PC-9 (cell line): Measurements from ENCODE around the gene CRYBB1. TPM values are rescaled to one million over a fixed set of nuclear protein-coding genes. Genes with fewer than 3 reads are reported as not detected.

Experiments used
- BruUV-seq: library from RNA; stranded (reverse); fragments of 400-500 nt; replicated peaks from 2 replicates; lab custom pipeline; 2021; lab: Mats Ljungman, UMichigan
- CTCF ChIA-PET: fragments of 300-600 bp; sonication (Branson Sonifier 250); formaldehyde crosslinking; loops from one replicate; lab custom pipeline; 2022; ENCODE audit warnings: antibody characterized with exemption; lab: Charles Lee
- POLR2A ChIA-PET: fragments of 300-600 bp; sonication (Branson Sonifier 250); formaldehyde crosslinking; loops from one replicate; lab custom pipeline; 2022; ENCODE audit warnings: antibody characterized with exemption; ENCODE audit not compliant: unreplicated experiment; lab: Charles Lee
- DNase-seq, 2 experiments: peaks; one replicate each; pipeline versions ENCODE4 v3.0.0 to v3.0.0-alpha.2; 2015 to 2022; ENCODE audit warnings: mixed read lengths in 1 of 2
- H2AFZ ChIP-seq: fragments of 200-600 bp; sonication (generic); 2 replicates; pipeline ENCODE4 v1.8.1; 2017; ENCODE audit warnings: antibody characterized with exemption
- H3F3A ChIP-seq: fragments of 200-600 bp; sonication (generic); 2 replicates; pipeline ENCODE4 v1.8.1; 2017; ENCODE audit warnings: antibody characterized with exemption, mild to moderate bottlenecking, low read depth; ENCODE audit not compliant: insufficient read depth
- H3K27ac ChIP-seq: fragments of 200-600 bp; sonication (generic); 2 replicates; pipeline ENCODE4 v1.6.1; 2016; ENCODE audit warnings: mixed run types
- H3K27me3 ChIP-seq: fragments of 200-600 bp; sonication (generic); 2 replicates; pipeline ENCODE4 v1.6.1; 2016; ENCODE audit warnings: low read depth, mixed run types; ENCODE audit not compliant: insufficient read depth
- H3K36me3 ChIP-seq: fragments of 200-600 bp; sonication (generic); 2 replicates; pipeline ENCODE4 v1.6.1; 2016; ENCODE audit warnings: low read depth, mixed run types
- H3K4me1 ChIP-seq: fragments of 200-600 bp; sonication (generic); replicated peaks from 2 replicates; pipeline ENCODE4 v1.6.1; 2016; ENCODE audit warnings: mixed run types; ENCODE audit not compliant: insufficient read depth
- H3K4me2 ChIP-seq: fragments of 200-600 bp; sonication (generic); 2 replicates; pipeline ENCODE4 v1.6.1; 2017; ENCODE audit warnings: mixed run types
- H3K4me3 ChIP-seq: fragments of 200-600 bp; sonication (generic); 2 replicates; pipeline ENCODE4 v1.6.1; 2016; ENCODE audit warnings: mixed run types
- H3K79me2 ChIP-seq: fragments of 200-600 bp; sonication (generic); 2 replicates; pipeline ENCODE4 v1.6.1; 2017; ENCODE audit warnings: low read depth, mixed run types
- H3K9me2 ChIP-seq: fragments of 200-600 bp; sonication (generic); 2 replicates; pipeline ENCODE4 v1.8.1; 2017; ENCODE audit warnings: mild to moderate bottlenecking; ENCODE audit not compliant: insufficient read depth
- H3K9me3 ChIP-seq: fragments of 200-600 bp; sonication (generic); 2 replicates; pipeline ENCODE4 v1.8.1; 2016; ENCODE audit warnings: low read depth; ENCODE audit not compliant: insufficient read depth
- H4K20me1 ChIP-seq: fragments of 200-600 bp; sonication (generic); 2 replicates; pipeline ENCODE4 v1.8.1; 2017; ENCODE audit not compliant: insufficient read depth
- EZH2 ChIP-seq: fragments of 200-600 bp; sonication (generic); IDR thresholded peaks from 2 replicates; pipeline ENCODE4 v1.8.0; 2017; ENCODE audit warnings: antibody characterized with exemption, low read depth
- intact Hi-C: fragments of 100-400 bp; cut with micrococcal nuclease; formaldehyde crosslinking; loops from one replicate; pipeline ENCODE4 v1.10.0; 2022; ENCODE audit not compliant: unreplicated experiment
- total RNA-seq: library from RNA; stranded (reverse); gene quantifications from 2 replicates; pipeline ENCODE4 v1.2.3, GENCODE V29; 2021
- TF ChIP-seq, protein P1 (sequence below): fragments of 200-600 bp; sonication (generic); conservative IDR thresholded peaks from 2 replicates; pipeline ENCODE4 v1.6.1; 2017; ENCODE audit warnings: mixed run types, antibody characterized with exemption, mild to moderate bottlenecking, moderate library complexity

CRYBB1 gene
- total RNA-seq, 1 experiment from 2014 or later: not detected

GRCh38 chr22:26588729-26589366 is 29.0 kb downstream of the CRYBB1 start:
- no peak overlapping the region for H3K27ac ChIP-seq
- H3K4me1 ChIP-seq: no peaks in the 10 kb centered on the region
- H3K27me3 ChIP-seq: no peaks in the 10 kb centered on the region
- H3K79me2 ChIP-seq: no peaks in the 10 kb centered on the region
- H3K9me2 ChIP-seq: no peaks in the 10 kb centered on the region
- no peaks in the 10 kb centered on the region; the same call in 1 of the 2 replicates for H4K20me1 ChIP-seq
- no peaks in the 10 kb centered on the region for H3K9me3 ChIP-seq
- H3F3A ChIP-seq: no peaks in the 10 kb centered on the region
- H3K4me3 ChIP-seq: peak overlapping the region; percentile 64
- TF ChIP-seq, protein P1, sequence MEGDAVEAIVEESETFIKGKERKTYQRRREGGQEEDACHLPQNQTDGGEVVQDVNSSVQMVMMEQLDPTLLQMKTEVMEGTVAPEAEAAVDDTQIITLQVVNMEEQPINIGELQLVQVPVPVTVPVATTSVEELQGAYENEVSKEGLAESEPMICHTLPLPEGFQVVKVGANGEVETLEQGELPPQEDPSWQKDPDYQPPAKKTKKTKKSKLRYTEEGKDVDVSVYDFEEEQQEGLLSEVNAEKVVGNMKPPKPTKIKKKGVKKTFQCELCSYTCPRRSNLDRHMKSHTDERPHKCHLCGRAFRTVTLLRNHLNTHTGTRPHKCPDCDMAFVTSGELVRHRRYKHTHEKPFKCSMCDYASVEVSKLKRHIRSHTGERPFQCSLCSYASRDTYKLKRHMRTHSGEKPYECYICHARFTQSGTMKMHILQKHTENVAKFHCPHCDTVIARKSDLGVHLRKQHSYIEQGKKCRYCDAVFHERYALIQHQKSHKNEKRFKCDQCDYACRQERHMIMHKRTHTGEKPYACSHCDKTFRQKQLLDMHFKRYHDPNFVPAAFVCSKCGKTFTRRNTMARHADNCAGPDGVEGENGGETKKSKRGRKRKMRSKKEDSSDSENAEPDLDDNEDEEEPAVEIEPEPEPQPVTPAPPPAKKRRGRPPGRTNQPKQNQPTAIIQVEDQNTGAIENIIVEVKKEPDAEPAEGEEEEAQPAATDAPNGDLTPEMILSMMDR: no peak
- TF ChIP-seq EZH2: no peak
- BruUV-seq: TSS peak; percentile 46
- peak overlapping the region; percentile 96 for H3K4me2 ChIP-seq
- ChIA-PET CTCF (no interaction called here), POLR2A (no interaction called here)
- intact Hi-C loops: no loop called here
- H3K36me3 ChIP-seq: no peaks in the 10 kb centered on the region
- peak overlapping the region; percentile 97 for H2AFZ ChIP-seq
- no peak for DNase-seq

- no peak overlapping the region for H3K4me3 ChIP-seq
- CTCF ChIA-PET: no interaction called here
- no peak overlapping the region for H3K27ac ChIP-seq
- no peaks in the 10 kb centered on the region; the same call in 1 of the 2 replicates for H4K20me1 ChIP-seq
- intact Hi-C loops: no loop called here
- no peaks in the 10 kb centered on the region for H3F3A ChIP-seq
- BruUV-seq: no TSS peak
- H3K4me1 ChIP-seq: no peaks in the 10 kb centered on the region
- H3K36me3 ChIP-seq: no peaks in the 10 kb centered on the region
- H3K27me3 ChIP-seq: no peaks in the 10 kb centered on the region
- H2AFZ ChIP-seq: no peak overlapping the region
- no peak overlapping the region for H3K4me2 ChIP-seq
- no peak for DNase-seq
- POLR2A ChIA-PET: no interaction called here
- no peaks in the 10 kb centered on the region for H3K79me2 ChIP-seq
- H3K9me3 ChIP-seq: no peaks in the 10 kb centered on the region
- H3K9me2 ChIP-seq: no peaks in the 10 kb centered on the region
- TF ChIP-seq, protein P1: no peak
- TF ChIP-seq EZH2: no peak
These were observed 29.7 kb downstream of the CRYBB1 start for GRCh38 chr22:26587991-26588613.

- Histone ChIP-seq H3K4me1 (no peaks in the 10 kb centered on the region), H3K4me3 (no peak overlapping the region), H3F3A (no peaks in the 10 kb centered on the region), H3K27me3 (no peaks in the 10 kb centered on the region), H3K4me2 (no peak overlapping the region), H4K20me1 (no peaks in the 10 kb centered on the region; the same call in 1 of the 2 replicates), H3K36me3 (no peaks in the 10 kb centered on the region), H3K79me2 (no peaks in the 10 kb centered on the region), H3K9me2 (no peaks in the 10 kb centered on the region), H3K27ac (no peak overlapping the region), H3K9me3 (no peaks in the 10 kb centered on the region), H2AFZ (no peak overlapping the region)
- TF ChIP-seq, protein P1: no peak
- TF ChIP-seq EZH2: no peak
- intact Hi-C loops: no loop called here
- no peak for DNase-seq
- POLR2A ChIA-PET: no interaction called here
- BruUV-seq: no TSS peak
- CTCF ChIA-PET: no interaction called here
These were observed 31.1 kb downstream of the CRYBB1 start for GRCh38 chr22:26586556-26587325.
